Panc1 (cell line): ENCODE data around the gene OR1A2. TPM values are rescaled to one million over a fixed set of nuclear protein-coding genes. Genes with fewer than 3 reads are reported as not detected.

Source experiments
- ATAC-seq: fragments of 200-7000 bp; cut with Tn5 transposase; 2 replicates; pipeline ENCODE4 v1.9.1; 2020; ENCODE audit warnings: mild to moderate bottlenecking, moderate library complexity
- Bru-seq: library from RNA; stranded (reverse); fragments of 400-500 nt; gene quantifications from one replicate; lab custom pipeline; 2021; lab: Mats Ljungman, UMichigan
- BruChase-seq, 2 experiments: library from RNA; stranded (reverse); fragments of 400-500 nt; gene quantifications; one replicate each; lab custom pipeline; 2021; lab: Mats Ljungman, UMichigan
- BruUV-seq: library from RNA; stranded (reverse); fragments of 400-500 nt; replicated peaks from 2 replicates; lab custom pipeline; 2021; lab: Mats Ljungman, UMichigan
- CTCF ChIA-PET: fragments of 300-600 bp; sonication (Branson Sonifier 250); formaldehyde crosslinking; loops from one replicate; lab custom pipeline; 2022; ENCODE audit warnings: antibody characterized with exemption; lab: Charles Lee
- POLR2A ChIA-PET: fragments of 300-600 bp; sonication (Branson Sonifier 250); formaldehyde crosslinking; loops from one replicate; lab custom pipeline; 2022; ENCODE audit warnings: antibody characterized with exemption; lab: Charles Lee
- DNase-seq: peaks from one replicate; pipeline ENCODE4 v3.0.0-alpha.2; 2010; ENCODE audit warnings: low read depth, low spot score
- H3K27ac ChIP-seq: 2 replicates; pipeline ENCODE4 v1.5.1; 2011; ENCODE audit warnings: mild to moderate bottlenecking, low read length, inconsistent platforms
- H3K27me3 ChIP-seq: fragments of 200-500 bp; sonication (Bioruptor generic); 2 replicates; pipeline ENCODE4 v1.6.0; 2014; ENCODE audit warnings: low read length, inconsistent platforms; ENCODE audit not compliant: control insufficient read depth, insufficient read depth
- H3K36me3 ChIP-seq: fragments of 200-500 bp; sonication (Bioruptor generic); 2 replicates; pipeline ENCODE4 v1.5.1; 2014; ENCODE audit warnings: inconsistent platforms, mild to moderate bottlenecking, low read length, moderate library complexity; ENCODE audit not compliant: control insufficient read depth, insufficient read depth
- H3K4me1 ChIP-seq: 2 replicates; pipeline ENCODE4 v1.5.1; 2011; ENCODE audit warnings: inconsistent platforms, mild to moderate bottlenecking, low read length, moderate library complexity; ENCODE audit not compliant: control insufficient read depth, insufficient read depth
- H3K4me3 ChIP-seq, 2 experiments: 2 replicates each; pipeline ENCODE4 v1.5.1; 2011 to 2012; ENCODE audit warnings: low read depth in 2 of 2, low read length in 2 of 2, mild to moderate bottlenecking in 2 of 2, inconsistent platforms in 1 of 2, moderate library complexity in 1 of 2
- H3K9me3 ChIP-seq: fragments of 200-500 bp; sonication (Bioruptor generic); 2 replicates; pipeline ENCODE4 v1.5.1; 2014; ENCODE audit warnings: low read depth, mild to moderate bottlenecking, inconsistent platforms, low read length, moderate library complexity; ENCODE audit not compliant: control insufficient read depth, insufficient read depth
- CTCF ChIP-seq: fragments of 450-650 bp; IDR thresholded peaks from 2 replicates; pipeline ENCODE4 v1.5.1; 2017; ENCODE audit warnings: mild to moderate bottlenecking
- POLR2AphosphoS5 ChIP-seq: IDR thresholded peaks from 2 replicates; pipeline ENCODE4 v1.6.1; 2012; ENCODE audit warnings: mild to moderate bottlenecking, low read depth, low read length, moderate library complexity
- SIN3A ChIP-seq: IDR thresholded peaks from 2 replicates; pipeline ENCODE4 v1.6.1; 2012; ENCODE audit warnings: low read depth, mild to moderate bottlenecking, low read length, moderate library complexity, borderline replicate concordance; ENCODE audit not compliant: insufficient read depth
- TCF7L2 ChIP-seq: IDR thresholded peaks from 2 replicates; pipeline ENCODE4 v1.6.1; 2011; ENCODE audit warnings: mild to moderate bottlenecking, low read depth, low read length, inconsistent platforms
- in situ Hi-C: cut with HindIII; loops from 2 replicates; pipeline ENCODE4 v1.10.0; 2016; ENCODE audit warnings: low sequenced_read_pairs, low pct_unique_long_range_greater_than_20kb
- intact Hi-C: fragments of 100-400 bp; cut with micrococcal nuclease; formaldehyde crosslinking; loops from one replicate; pipeline ENCODE4 v1.10.0; 2022; ENCODE audit not compliant: unreplicated experiment
- long read RNA-seq: library from polyadenylated mRNA; unstranded; transcript quantifications from one replicate; pipeline ENCODE4 v2.0.0, GENCODE V29; 2021; ENCODE audit not compliant: unreplicated experiment
- polyA plus RNA-seq: library from polyadenylated mRNA; unstranded; fragments of >200 nt; gene quantifications from one replicate; pipeline ENCODE4 v1.2.1, GENCODE V29; 2012; ENCODE audit warnings: missing spikeins; ENCODE audit not compliant: insufficient read length
- total RNA-seq: library from RNA; stranded (reverse); gene quantifications from one replicate; pipeline ENCODE4 v1.2.1, GENCODE V29; 2021; ENCODE audit not compliant: unreplicated experiment
- TF ChIP-seq, protein P1 (sequence below), 2 experiments: IDR thresholded peaks; 2 replicates each; pipeline ENCODE4 v1.6.1; 2011 to 2012; ENCODE audit warnings: low read depth in 2 of 2, control low read depth in 1 of 2, low read length in 1 of 2, mild to moderate bottlenecking in 1 of 2, moderate library complexity in 1 of 2; ENCODE audit not compliant: insufficient read depth in 1 of 2

The OR1A2 gene, protein sequence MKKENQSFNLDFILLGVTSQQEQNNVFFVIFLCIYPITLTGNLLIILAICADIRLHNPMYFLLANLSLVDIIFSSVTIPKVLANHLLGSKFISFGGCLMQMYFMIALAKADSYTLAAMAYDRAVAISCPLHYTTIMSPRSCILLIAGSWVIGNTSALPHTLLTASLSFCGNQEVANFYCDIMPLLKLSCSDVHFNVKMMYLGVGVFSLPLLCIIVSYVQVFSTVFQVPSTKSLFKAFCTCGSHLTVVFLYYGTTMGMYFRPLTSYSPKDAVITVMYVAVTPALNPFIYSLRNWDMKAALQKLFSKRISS
- not detected for total RNA-seq
- not detected for polyA plus RNA-seq
- not detected for Bru-seq, nascent RNA
- not detected for BruChase-seq, experiment 1, labeled RNA remaining after a 2-hour chase
- not detected for BruChase-seq, experiment 2, labeled RNA remaining after a 6-hour chase
- long read RNA-seq = 0 reads

- ChIA-PET CTCF (no interaction called here), POLR2A (interaction anchor here (0.5 kb wide), 1 partner anchor 91 kb away, joined by 3 read pairs; no protein-coding TSS in a partner anchor)
- Histone ChIP-seq H3K36me3 (no peaks in the 10 kb centered on the region), H3K4me3 (no peak within 1 kb of the TSS), H3K27me3 (peaks cover 4% of the 10 kb centered on the region), H3K4me1 (no peaks in the 10 kb centered on the region), H3K9me3 (no peaks in the 10 kb centered on the region), H3K27ac (no peak within 1 kb of the TSS)
- BruUV-seq = no TSS peak
- TF ChIP-seq CTCF (no peak), TCF7L2 (no peak), POLR2AphosphoS5 (no peak), SIN3A (no peak)
- TF ChIP-seq, protein P1, sequence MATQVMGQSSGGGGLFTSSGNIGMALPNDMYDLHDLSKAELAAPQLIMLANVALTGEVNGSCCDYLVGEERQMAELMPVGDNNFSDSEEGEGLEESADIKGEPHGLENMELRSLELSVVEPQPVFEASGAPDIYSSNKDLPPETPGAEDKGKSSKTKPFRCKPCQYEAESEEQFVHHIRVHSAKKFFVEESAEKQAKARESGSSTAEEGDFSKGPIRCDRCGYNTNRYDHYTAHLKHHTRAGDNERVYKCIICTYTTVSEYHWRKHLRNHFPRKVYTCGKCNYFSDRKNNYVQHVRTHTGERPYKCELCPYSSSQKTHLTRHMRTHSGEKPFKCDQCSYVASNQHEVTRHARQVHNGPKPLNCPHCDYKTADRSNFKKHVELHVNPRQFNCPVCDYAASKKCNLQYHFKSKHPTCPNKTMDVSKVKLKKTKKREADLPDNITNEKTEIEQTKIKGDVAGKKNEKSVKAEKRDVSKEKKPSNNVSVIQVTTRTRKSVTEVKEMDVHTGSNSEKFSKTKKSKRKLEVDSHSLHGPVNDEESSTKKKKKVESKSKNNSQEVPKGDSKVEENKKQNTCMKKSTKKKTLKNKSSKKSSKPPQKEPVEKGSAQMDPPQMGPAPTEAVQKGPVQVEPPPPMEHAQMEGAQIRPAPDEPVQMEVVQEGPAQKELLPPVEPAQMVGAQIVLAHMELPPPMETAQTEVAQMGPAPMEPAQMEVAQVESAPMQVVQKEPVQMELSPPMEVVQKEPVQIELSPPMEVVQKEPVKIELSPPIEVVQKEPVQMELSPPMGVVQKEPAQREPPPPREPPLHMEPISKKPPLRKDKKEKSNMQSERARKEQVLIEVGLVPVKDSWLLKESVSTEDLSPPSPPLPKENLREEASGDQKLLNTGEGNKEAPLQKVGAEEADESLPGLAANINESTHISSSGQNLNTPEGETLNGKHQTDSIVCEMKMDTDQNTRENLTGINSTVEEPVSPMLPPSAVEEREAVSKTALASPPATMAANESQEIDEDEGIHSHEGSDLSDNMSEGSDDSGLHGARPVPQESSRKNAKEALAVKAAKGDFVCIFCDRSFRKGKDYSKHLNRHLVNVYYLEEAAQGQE (IDR thresholded peaks at IDR 0.05; ENCODE audit: insufficient read depth in 1 of 2, low read depth in 2 of 2, low read length in 1 of 2) = no peak
- DNase-seq = no peak
- ATAC-seq = no peak
- in situ Hi-C loops = no loop called here
- intact Hi-C loops = no loop called here
These were observed at the start of gene OR1A2 for GRCh38 chr17:3197219-3197618. OR1A2 (plus strand) TSS chr17:3197519; CDS start chr17:3197519, 0 bp downstream.

GRCh38 chr17:3157218-3157617 lies 40.1 kb upstream of the OR1A2 start:
- ChIA-PET POLR2A (no interaction called here), CTCF (no interaction called here)
- intact Hi-C loops = no loop called here
- in situ Hi-C loops = no loop called here
- H3K9me3 ChIP-seq = no peaks in the 10 kb centered on the region
- DNase-seq (no peak), ATAC-seq (no peak)
- no peak overlapping the region for H3K27ac ChIP-seq
- TF ChIP-seq, protein P1 (IDR thresholded peaks at IDR 0.05; ENCODE audit: insufficient read depth in 1 of 2, low read depth in 2 of 2, low read length in 1 of 2) = no peak
- TF ChIP-seq POLR2AphosphoS5 (no peak), CTCF (no peak), SIN3A (no peak)
- no peaks in the 10 kb centered on the region for H3K4me1 ChIP-seq
- BruUV-seq = no TSS peak
- H3K4me3 ChIP-seq = no peak overlapping the region
- peaks cover 10% of the 10 kb centered on the region for H3K27me3 ChIP-seq
- H3K36me3 ChIP-seq = no peaks in the 10 kb centered on the region; the same call in 1 of the 2 replicates
